Mammary epithelial cell (primary cell): Measurements from ENCODE around the gene TENM4.

Experiments
- CTCF ChIP-seq, 2 donors: IDR thresholded peaks in 1 of 2; conservative IDR thresholded peaks in 1 of 2; 2 replicates each; pipeline ENCODE4 v1.5.1; 2011 to 2012; ENCODE audit warnings: inconsistent platforms in 2 of 2, low read length in 2 of 2, mild to moderate bottlenecking in 2 of 2, control low read depth in 1 of 2, low read depth in 1 of 2; ENCODE audit not compliant: insufficient read depth in 1 of 2; ENCODE audit errors: extremely low read depth in 1 of 2
- EZH2 ChIP-seq: IDR thresholded peaks from 2 replicates; pipeline ENCODE4 v1.6.1; 2012; ENCODE audit warnings: low read length, inconsistent platforms, borderline replicate concordance

DNA sequence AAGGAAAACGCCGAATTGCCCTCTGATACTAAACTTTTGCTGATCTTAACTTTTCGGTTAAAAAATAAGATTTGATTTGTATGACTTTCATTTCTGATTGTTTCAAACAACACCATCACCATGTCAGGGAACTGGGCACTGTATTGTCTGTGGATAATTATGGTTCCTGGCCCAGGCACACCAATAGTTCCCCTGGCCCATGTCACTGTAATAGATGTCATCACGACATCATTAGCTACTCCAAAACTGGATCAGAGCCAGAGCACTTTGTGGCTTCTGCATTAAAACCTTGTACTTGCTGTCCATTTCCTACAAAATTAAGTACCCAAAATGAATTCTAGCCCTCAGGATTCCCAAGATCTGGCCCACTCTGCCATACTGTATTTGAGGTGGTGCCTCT, 746.7 kb downstream of the TENM4 start:
- TF ChIP-seq CTCF (conservative IDR thresholded peaks at IDR 0.05 in 1 of 2, IDR thresholded peaks at IDR 0.05 in 1 of 2; ENCODE audit: extremely low read depth in 1 of 2, insufficient read depth in 1 of 2, low read depth in 1 of 2, low read length in 2 of 2) (no peak), EZH2 (no peak)
